Muscle layer of duodenum (tissue), 2 donors: ENCODE data around the gene AMER2.

ENCODE experiments used
- H3K27ac ChIP-seq: one replicate; pipeline ENCODE4 v1.7.0; 2013; ENCODE audit warnings: mild to moderate bottlenecking, low read length
- H3K27me3 ChIP-seq: one replicate; pipeline ENCODE4 v1.7.0; 2013; ENCODE audit warnings: low read depth, mild to moderate bottlenecking, control low read depth, low read length
- H3K36me3 ChIP-seq, 2 donors: one replicate each; pipeline ENCODE4 v1.7.0; 2013; ENCODE audit warnings: low read length in 2 of 2, control low read depth in 1 of 2, mild to moderate bottlenecking in 1 of 2; ENCODE audit not compliant: insufficient read depth in 2 of 2, control insufficient read depth in 1 of 2
- H3K4me1 ChIP-seq, 2 donors: one replicate each; pipeline ENCODE4 v1.7.0; 2013; ENCODE audit warnings: low read length in 2 of 2, mild to moderate bottlenecking in 2 of 2, control low read depth in 1 of 2, moderate library complexity in 1 of 2; ENCODE audit not compliant: insufficient read depth in 2 of 2, control insufficient read depth in 1 of 2
- H3K4me3 ChIP-seq, 2 donors: one replicate each; pipeline ENCODE4 v1.7.0; 2013; ENCODE audit warnings: low read length in 2 of 2, low read depth in 1 of 2, mild to moderate bottlenecking in 1 of 2
- H3K9me3 ChIP-seq, 2 donors: one replicate each; pipeline ENCODE4 v1.7.0; 2013; ENCODE audit warnings: low read length in 2 of 2, control low read depth in 1 of 2, mild to moderate bottlenecking in 1 of 2; ENCODE audit not compliant: control insufficient read depth in 1 of 2
- donor health status: healthy.

Gene AMER2

DNA sequence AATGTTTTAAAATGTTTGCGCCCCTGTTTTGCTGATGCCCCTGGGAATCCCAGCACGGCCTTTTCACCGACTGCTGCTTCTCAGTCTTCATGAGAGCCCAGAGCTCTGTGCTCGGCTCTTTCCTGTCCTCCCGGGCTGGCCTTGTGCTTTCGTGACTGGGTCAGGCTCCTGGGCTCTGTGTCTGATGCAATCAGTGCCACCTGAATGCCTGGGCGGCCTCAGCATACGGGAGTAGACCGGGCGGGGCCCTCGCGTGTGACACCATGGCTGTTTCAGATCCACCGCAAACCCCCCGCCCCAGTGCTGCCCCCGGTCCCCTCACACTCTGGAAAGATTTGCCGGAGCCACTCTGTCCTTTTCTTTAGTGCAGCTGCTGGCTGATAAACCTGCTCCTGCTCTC lies 54.8 kb downstream of the AMER2 start:
- Histone ChIP-seq H3K27me3 (no peaks in the 10 kb centered on the region), H3K36me3 (no peaks in the 10 kb centered on the region), H3K4me3 (no peak overlapping the region), H3K4me1 (no peaks in the 10 kb centered on the region), H3K9me3 (no peaks in the 10 kb centered on the region), H3K27ac (no peak overlapping the region)

DNA sequence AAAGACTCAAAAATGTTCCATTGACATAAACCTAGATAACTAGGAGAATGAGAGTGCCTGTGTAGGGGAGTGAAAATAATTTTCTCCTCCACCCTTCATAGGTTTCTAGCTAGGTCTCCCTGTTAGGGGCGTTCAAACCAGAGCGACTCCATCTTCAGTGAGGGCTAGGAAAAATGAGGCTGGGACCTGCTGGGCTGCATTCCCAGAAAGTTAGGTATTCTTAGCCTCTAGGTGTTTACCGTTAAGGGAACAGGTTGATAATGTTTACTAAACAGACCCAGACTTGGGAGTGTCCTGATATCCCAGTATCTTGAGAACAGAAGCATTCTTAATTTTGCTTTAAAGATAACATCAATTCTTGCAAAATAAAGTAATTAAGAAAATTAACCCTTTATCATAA lies 56.0 kb downstream of the AMER2 start:
- Histone ChIP-seq H3K9me3 (no peaks in the 10 kb centered on the region), H3K36me3 (no peaks in the 10 kb centered on the region), H3K27me3 (no peaks in the 10 kb centered on the region), H3K4me3 (no peak overlapping the region), H3K4me1 (no peaks in the 10 kb centered on the region), H3K27ac (no peak overlapping the region)

DNA sequence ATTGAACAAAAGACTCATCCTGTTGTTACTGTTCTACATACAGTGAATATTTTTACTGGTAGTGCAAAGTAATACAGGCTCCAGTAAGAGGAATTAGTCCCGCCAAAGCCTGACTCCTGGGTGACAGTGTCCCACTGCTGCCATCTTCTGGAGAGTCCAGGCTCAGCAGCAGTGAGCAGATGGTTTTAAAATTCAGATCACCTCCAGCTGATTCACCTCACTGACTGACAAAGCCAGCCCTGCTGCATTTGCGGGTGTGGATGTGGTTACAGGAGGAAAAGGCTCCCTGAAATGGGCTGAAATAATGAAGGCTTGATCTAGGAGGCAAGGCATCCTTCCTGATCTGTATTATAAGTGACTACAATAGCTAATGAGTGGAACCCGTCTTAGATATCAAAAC lies 57.9 kb downstream of the AMER2 start:
- Histone ChIP-seq H3K27me3 (no peaks in the 10 kb centered on the region), H3K27ac (no peak overlapping the region), H3K9me3 (no peaks in the 10 kb centered on the region), H3K4me1 (no peaks in the 10 kb centered on the region), H3K36me3 (no peaks in the 10 kb centered on the region), H3K4me3 (no peak overlapping the region)

DNA sequence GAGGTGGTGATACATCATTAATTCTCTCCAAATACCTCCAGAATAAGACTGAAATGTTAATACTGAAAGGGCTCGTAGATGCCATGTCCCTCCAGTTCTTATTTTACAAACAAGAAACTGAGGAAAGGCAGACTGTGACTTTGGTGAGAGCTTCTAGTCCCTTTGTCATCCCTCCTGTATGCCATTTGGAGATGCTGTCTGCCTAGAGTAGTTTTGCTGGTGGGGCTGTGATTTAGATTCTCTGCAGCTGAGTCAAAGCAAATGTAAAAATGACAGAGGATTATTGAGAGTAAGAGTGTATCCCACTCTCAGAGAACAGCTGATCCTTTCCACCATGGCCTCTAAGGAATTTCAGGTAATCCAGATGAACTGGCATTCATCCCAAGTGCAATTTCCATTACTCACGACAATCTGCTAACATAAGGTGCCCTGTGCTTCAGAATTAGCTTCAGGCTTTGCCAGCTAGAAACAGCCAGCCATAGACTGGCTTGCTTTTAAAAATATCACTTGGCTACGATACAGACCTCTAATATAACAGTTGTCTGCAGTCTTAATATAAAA lies 59.3 kb downstream of the AMER2 start:
- Histone ChIP-seq H3K4me1 (no peaks in the 10 kb centered on the region), H3K27me3 (no peaks in the 10 kb centered on the region), H3K4me3 (no peak overlapping the region), H3K9me3 (no peaks in the 10 kb centered on the region), H3K36me3 (no peaks in the 10 kb centered on the region), H3K27ac (no peak overlapping the region)
